DOHH2 (cell line): Measurements from ENCODE around the gene SOCS2.

Source experiments
- CTCF ChIP-seq: fragments of 200-600 bp; sonication (generic); IDR thresholded peaks from one replicate; pipeline ENCODE4 v1.5.1; 2014; ENCODE audit warnings: antibody characterized with exemption, mild to moderate bottlenecking, low read depth, low read length; ENCODE audit not compliant: poor library complexity, severe bottlenecking
- EZH2phosphoT487 ChIP-seq: fragments of 200-600 bp; sonication (generic); IDR thresholded peaks from 2 replicates; pipeline ENCODE4 v1.6.1; 2017; ENCODE audit warnings: borderline replicate concordance, mild to moderate bottlenecking, antibody characterized with exemption, low read length, moderate library complexity, mixed read lengths

- no peak for TF ChIP-seq CTCF
- TF ChIP-seq EZH2phosphoT487 = no peak
Measured at GRCh38 chr12:93583627-93584392, 11.3 kb downstream of the SOCS2 start.
